Thoracic aorta (tissue), 2 donors: ENCODE measurements around the gene CDC42BPB. TPM values are rescaled to one million over a fixed set of nuclear protein-coding genes. Genes with fewer than 3 reads are reported as not detected.

Experiments used
- ATAC-seq: fragments of 150-250 bp; one replicate; pipeline ENCODE4 v1.8.0; 2017; ENCODE audit warnings: low read depth; ENCODE audit not compliant: insufficient number of reproducible peaks, low FRiP score
- DNase-seq: peaks from one replicate; pipeline ENCODE4 v3.0.0-alpha.2; 2020; ENCODE audit warnings: low spot score
- H3K27ac ChIP-seq, 2 donors: fragments of 200-600 bp; sonication (generic); 1 replicate in 1 of 2; 2 replicates in 1 of 2; pipeline ENCODE4 v1.5.1; 2016; ENCODE audit warnings: mild to moderate bottlenecking in 2 of 2, moderate library complexity in 2 of 2
- H3K27me3 ChIP-seq: fragments of 200-600 bp; sonication (generic); replicated peaks from 2 replicates; pipeline ENCODE4 v1.6.0; 2016; ENCODE audit warnings: mild to moderate bottlenecking; ENCODE audit not compliant: insufficient read depth
- H3K36me3 ChIP-seq: fragments of 200-600 bp; sonication (generic); one replicate; pipeline ENCODE4 v1.5.1; 2016
- H3K4me1 ChIP-seq, 2 donors: fragments of 200-600 bp; sonication (generic); 1 replicate in 1 of 2; 2 replicates in 1 of 2; pipeline versions ENCODE4 v1.5.1 to v1.6.0; 2016; ENCODE audit warnings: low read depth in 2 of 2, mild to moderate bottlenecking in 1 of 2; ENCODE audit not compliant: control insufficient read depth in 1 of 2
- H3K4me3 ChIP-seq: fragments of 200-600 bp; sonication (generic); 2 replicates; pipeline ENCODE4 v1.5.1; 2016; ENCODE audit warnings: mild to moderate bottlenecking
- H3K9me3 ChIP-seq: fragments of 200-600 bp; sonication (generic); 2 replicates; pipeline ENCODE4 v1.5.1; 2016
- total RNA-seq, 2 donors: library from RNA; depleted of rRNA; stranded (reverse); fragments of >200 nt; gene quantifications; one replicate each; pipeline versions ENCODE4 v1.1.0 to v1.2.3, GENCODE V29; 2016
- TF ChIP-seq, protein P1 (sequence below): fragments of 200-600 bp; sonication (generic); IDR thresholded peaks from one replicate; pipeline ENCODE4 v1.5.1; 2019; ENCODE audit warnings: antibody characterized with exemption

CDC42BPB gene
- total RNA-seq, 2 donors from 2014 or later: 121 to 133 TPM

DNA sequence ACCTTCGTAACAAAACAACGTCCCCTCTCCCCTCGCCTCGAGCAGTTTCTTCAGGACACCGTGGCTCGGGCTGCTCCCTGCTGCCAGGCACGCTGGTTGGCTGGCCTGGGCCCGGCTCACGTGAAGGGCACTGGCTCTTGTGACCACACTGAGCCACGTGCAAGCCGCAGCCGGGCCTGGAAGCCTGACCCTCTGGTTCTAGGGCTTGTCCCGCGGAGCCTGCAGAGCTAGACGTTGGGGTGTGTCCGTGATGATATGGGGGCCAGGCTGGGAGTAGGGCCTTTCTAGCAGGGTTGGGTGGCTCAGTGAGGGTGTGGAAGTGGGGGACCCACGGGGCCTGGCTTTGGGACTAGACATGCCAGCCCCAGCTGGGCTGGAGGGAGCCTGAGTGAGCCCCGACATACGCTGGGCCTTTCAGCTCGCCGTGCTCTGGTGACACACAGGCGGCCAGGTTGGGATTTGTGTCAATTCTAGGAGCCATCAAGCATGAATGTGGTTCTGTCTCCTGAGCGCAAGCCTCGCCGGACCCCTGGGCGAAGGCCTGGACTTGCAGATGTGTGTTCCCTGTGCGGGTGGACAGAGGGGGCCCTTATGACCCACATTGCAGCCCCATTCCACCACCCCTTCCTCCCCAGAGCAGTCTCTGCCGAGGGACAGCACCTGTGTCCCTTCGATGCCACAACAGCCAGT, 148.4 kb downstream of the CDC42BPB start:
- Histone ChIP-seq H3K27me3 (no peaks in the 10 kb centered on the region), H3K36me3 (peaks cover 7% of the 10 kb centered on the region), H3K4me1 (no peaks in the 10 kb centered on the region), H3K4me3 (no peak overlapping the region), H3K9me3 (no peaks in the 10 kb centered on the region), H3K27ac (no peak overlapping the region)
- TF ChIP-seq, protein P1, sequence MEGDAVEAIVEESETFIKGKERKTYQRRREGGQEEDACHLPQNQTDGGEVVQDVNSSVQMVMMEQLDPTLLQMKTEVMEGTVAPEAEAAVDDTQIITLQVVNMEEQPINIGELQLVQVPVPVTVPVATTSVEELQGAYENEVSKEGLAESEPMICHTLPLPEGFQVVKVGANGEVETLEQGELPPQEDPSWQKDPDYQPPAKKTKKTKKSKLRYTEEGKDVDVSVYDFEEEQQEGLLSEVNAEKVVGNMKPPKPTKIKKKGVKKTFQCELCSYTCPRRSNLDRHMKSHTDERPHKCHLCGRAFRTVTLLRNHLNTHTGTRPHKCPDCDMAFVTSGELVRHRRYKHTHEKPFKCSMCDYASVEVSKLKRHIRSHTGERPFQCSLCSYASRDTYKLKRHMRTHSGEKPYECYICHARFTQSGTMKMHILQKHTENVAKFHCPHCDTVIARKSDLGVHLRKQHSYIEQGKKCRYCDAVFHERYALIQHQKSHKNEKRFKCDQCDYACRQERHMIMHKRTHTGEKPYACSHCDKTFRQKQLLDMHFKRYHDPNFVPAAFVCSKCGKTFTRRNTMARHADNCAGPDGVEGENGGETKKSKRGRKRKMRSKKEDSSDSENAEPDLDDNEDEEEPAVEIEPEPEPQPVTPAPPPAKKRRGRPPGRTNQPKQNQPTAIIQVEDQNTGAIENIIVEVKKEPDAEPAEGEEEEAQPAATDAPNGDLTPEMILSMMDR: no peak
- DNase-seq (no peak), ATAC-seq (no peak)

DNA sequence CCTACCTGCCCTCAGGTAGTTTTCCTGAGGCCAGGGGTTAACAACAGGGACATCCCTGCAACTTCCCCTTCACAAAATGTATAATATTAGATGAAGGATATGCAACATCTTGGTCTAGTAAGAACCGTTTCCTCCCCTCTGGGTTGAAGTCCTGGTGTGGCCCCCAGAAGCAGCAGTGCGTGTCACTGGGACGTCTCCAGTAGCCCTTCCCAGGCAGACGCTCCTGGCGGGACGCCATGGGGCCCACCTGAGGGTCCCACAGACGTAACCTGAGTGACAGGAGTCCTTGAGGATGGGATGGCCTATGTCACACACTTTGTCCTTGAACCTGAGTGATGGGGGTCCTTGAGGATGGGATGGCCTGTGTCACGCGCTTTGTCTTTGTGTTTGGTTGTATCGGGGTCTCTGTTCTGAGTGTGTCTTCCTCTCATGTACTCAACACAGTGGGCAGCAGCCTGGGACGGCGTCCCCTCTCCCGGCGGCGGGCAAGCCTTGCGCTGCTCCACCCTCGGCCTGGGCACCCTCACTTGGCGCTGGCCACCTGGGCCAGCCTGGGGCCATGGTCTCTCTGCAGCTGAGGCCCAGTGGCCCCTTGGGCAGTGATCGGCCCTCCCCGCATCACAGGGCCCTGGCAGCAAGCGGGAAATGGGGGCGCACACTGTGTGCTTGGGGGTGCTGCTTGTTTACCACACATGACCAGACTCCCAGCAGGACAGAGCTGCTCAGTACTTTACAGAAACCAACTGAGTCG, 149.2 kb downstream of the CDC42BPB start:
- Histone ChIP-seq H3K27me3 (no peaks in the 10 kb centered on the region), H3K36me3 (peaks cover 7% of the 10 kb centered on the region), H3K4me1 (no peaks in the 10 kb centered on the region), H3K4me3 (no peak overlapping the region), H3K9me3 (no peaks in the 10 kb centered on the region), H3K27ac (no peak overlapping the region)
- DNase-seq (no peak), ATAC-seq (no peak)
- TF ChIP-seq, protein P1: no peak

DNA sequence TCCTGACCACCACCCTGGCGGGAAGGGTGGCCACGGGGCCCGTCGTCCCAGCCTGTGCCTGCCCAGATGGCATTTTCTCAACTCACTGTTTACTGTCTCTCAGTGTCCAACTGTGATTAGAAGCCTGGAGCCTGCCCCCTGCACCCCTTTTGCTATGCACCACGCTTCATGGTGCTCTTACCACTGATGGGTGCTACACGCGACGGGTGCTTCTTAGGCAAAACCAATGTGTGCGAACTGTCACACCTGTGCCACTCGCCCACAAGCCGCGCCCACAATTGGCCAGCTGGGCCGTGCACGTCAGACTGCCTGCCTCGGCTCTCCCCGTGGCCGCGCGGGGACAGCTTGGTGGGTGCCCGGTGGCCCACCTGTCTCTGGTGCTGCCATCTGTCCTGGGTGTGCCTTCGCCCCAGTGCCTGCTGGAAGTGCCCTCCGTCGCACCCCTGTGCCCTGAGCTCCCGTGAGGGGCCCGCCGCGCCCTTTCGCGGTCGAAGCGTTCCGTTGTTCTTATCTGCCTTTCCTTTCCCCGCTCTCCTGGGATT, 150.0 kb downstream of the CDC42BPB start:
- peaks cover 7% of the 10 kb centered on the region for H3K36me3 ChIP-seq
- no peak overlapping the region for H3K4me3 ChIP-seq
- TF ChIP-seq, protein P1: no peak
- H3K27ac ChIP-seq: no peak overlapping the region
- ATAC-seq (no peak), DNase-seq (no peak)
- H3K4me1 ChIP-seq: no peaks in the 10 kb centered on the region
- H3K9me3 ChIP-seq: no peaks in the 10 kb centered on the region
- no peaks in the 10 kb centered on the region for H3K27me3 ChIP-seq

DNA sequence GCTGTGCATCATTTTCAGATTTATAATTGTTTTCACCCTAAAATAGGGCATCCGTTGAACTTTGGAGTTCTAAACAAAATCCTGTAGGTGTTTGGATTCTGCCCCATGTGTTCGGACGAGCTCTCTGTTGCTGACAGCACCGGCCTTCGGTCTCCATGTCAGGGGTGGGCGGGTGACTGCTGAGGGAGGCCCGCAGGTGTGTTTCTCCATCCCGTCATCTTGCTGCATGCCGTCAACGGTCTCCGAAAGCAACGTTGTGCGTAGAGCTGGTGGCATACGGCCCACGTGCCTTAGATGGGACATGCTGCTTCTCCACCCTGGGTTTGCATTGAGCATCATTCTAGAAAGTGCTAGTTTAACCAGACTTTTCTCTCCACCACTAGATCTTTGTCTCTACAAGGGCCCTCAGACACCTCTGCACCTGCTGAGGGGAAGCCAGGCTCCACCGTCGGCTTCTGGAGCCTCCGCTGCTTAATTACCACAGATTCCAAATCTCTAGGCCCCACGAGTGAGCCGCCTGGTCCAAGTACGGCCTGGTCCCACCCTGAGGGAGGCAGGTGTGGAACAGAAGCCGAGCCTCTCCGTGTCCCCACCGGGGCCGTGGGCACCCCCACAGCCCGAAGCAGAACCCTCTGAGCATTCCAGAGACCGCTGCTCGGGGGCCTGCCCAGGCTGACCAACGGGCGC, 150.6 kb downstream of the CDC42BPB start:
- no peaks in the 10 kb centered on the region for H3K27me3 ChIP-seq
- H3K9me3 ChIP-seq: no peaks in the 10 kb centered on the region
- ATAC-seq (no peak), DNase-seq (no peak)
- H3K4me1 ChIP-seq: no peaks in the 10 kb centered on the region
- TF ChIP-seq, protein P1: no peak
- H3K4me3 ChIP-seq: no peak overlapping the region
- peaks cover 7% of the 10 kb centered on the region for H3K36me3 ChIP-seq
- H3K27ac ChIP-seq: no peak overlapping the region
